ENCODE results near the gene PTPRK.

The PTPRK gene

DNA sequence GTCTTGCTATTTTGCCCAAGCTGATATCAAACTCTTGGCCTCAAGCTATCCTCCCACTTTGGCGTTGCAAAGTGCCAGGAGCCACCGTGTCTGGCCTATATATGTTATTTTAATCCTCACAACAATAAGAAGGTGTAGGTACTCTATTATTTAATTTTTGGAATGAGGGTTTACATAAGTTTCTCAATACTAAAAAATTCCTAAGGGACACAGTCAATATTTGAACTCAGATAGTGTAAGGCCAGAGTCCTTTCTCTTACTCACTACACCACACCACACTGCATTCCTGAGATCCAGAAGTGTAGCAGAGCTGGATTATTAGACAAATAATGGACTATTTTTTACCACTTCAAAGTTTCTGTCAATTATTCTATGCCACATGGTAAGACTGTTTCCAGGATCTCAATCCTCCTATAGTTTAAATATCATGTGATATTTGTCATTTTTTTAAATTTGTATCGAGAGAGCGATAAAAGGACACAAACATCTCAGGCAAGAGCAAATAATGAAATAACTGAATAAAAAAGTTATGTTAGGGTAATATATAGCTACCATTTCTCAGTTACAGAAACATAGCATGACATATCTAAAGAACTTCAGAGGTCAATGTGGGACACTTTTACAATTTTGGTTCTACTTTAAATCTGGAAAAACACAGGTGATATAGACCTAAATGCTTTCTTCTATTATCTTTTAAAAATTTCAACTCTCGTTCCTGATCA lies 457.4 kb downstream of the PTPRK start:
- TF ChIP-seq, protein P1, sequence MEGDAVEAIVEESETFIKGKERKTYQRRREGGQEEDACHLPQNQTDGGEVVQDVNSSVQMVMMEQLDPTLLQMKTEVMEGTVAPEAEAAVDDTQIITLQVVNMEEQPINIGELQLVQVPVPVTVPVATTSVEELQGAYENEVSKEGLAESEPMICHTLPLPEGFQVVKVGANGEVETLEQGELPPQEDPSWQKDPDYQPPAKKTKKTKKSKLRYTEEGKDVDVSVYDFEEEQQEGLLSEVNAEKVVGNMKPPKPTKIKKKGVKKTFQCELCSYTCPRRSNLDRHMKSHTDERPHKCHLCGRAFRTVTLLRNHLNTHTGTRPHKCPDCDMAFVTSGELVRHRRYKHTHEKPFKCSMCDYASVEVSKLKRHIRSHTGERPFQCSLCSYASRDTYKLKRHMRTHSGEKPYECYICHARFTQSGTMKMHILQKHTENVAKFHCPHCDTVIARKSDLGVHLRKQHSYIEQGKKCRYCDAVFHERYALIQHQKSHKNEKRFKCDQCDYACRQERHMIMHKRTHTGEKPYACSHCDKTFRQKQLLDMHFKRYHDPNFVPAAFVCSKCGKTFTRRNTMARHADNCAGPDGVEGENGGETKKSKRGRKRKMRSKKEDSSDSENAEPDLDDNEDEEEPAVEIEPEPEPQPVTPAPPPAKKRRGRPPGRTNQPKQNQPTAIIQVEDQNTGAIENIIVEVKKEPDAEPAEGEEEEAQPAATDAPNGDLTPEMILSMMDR (IDR thresholded peaks at IDR 0.05; ENCODE audit: insufficient read depth, missing control alignments) = no peak
- no peak for DNase-seq (ENCODE audit: insufficient read length, low spot score)
- FAIRE-seq = no peak

DNA sequence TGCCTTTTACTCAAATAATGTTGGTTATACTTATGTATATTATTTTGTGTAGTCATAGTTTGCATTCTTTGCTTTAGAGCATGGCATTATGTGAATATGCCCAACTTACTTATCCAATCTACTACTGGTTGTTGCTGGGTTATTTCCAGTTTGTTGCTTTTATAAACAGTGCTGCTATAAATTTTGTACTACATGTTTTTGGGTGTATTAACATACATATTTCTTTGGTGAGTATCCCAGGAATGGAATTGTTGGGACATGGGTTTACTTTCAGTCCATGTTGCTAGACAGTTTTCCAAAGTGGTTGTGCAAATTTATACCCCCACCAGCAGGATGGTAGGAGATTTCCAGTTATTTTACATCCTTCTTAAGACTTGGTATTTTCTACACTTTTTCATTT lies 462.5 kb downstream of the PTPRK start:
- FAIRE-seq (no peak), DNase-seq (ENCODE audit: insufficient read length, low spot score) (no peak)
- TF ChIP-seq, protein P1 (IDR thresholded peaks at IDR 0.05; ENCODE audit: insufficient read depth, missing control alignments) = no peak

DNA sequence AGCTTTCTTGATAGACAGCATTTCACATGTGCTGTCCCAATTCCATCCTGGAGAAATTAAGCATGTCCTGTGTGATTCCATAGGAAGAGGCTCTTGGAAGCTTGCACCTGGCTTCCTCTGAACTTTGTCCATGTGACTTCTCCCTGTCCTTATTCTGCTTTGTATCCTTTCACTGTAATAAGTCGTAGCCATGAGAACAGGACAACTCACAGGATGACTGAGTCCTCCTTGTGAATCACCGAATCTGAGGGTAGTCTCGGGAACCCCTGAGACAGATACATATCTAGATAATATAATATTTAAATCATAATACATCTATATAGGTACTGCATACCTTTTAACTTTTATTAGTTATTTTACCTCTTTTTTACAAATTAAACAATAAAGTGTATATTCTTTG lies 462.9 kb downstream of the PTPRK start:
- FAIRE-seq (no peak), DNase-seq (ENCODE audit: insufficient read length, low spot score) (no peak)
- TF ChIP-seq, protein P1 (IDR thresholded peaks at IDR 0.05; ENCODE audit: insufficient read depth, missing control alignments) = no peak

DNA sequence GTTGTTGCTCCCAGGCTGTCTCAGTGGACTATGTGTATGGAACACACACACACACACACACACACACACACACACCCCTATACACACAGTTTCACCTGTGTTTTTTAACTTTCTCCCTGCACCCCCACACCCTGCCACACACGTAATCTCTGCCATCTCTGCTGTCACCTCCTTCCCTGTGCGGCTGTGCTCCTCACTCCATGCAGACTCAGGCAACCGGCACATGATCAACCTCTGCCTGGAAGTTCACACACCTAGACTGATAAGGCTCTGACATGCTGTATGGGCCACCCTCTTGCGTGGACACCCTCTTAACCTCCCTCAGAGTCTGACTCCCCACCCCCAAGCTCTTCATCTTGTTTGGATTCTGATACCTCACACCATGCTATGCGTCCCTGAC lies 467.3 kb downstream of the PTPRK start:
- no peak for FAIRE-seq
- TF ChIP-seq, protein P1 (IDR thresholded peaks at IDR 0.05; ENCODE audit: insufficient read depth, missing control alignments) = no peak
- DNase-seq (ENCODE audit: insufficient read length, low spot score) = no peak

DNA sequence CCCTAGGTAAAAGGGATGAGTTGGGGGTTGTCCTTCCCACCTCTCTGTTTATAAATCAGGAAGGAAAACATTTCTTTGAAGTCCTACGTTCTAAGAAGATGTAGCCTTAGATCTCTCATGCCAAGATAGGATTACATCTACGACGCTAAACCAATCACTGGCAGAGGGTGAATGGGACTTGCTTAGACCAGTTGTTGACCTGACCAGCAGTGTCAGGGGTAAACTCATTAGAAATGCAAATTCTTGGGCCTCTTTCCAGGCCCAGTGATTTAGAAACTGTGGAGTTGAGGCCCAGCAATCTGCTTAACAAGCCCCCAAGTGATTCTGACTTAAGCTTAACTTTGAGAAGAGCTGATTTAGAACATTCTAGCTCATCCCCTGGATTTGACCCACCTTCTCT lies 472.4 kb downstream of the PTPRK start:
- DNase-seq (ENCODE audit: insufficient read length, low spot score) = no peak
- no peak for FAIRE-seq
- TF ChIP-seq, protein P1 (IDR thresholded peaks at IDR 0.05; ENCODE audit: insufficient read depth, missing control alignments) = no peak

DNA sequence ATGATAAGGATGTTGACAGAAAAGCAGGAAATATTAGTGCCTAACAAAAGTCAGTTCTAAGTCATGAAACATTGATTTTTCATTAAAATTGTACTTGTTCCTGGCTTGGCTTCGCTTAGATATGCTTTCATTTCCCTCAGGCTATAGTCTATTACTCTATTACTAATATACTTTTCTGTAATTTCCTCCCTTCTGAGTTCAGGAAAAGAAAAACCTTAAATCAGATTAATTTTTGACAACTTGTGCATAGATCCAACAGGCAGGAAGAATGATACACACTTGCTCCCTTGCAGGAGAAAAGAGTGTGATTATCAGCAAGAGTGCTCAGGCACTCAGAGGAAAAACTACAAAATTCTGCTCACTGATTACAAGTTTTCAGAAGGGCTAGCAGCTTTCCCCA lies 474.4 kb downstream of the PTPRK start:
- FAIRE-seq (no peak), DNase-seq (ENCODE audit: insufficient read length, low spot score) (no peak)

DNA sequence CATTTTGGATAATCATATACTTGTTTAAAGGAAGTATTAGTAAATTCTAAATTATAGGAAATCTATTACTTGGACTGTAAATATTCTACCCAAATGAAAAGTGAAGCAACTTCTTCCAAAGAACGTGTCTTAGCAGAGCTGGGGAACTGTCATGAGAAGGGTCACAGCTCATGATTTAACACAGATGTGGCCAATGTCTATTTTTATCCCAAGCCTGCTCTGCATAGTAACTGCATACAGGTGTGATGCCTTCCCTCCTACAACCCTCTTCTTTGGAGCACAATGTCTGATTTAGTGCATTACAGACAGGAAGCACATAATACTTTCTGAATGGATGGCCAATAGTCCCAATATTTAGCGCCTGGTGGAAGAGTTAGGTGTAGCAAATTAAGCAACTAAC lies 480.9 kb downstream of the PTPRK start:
- DNase-seq (ENCODE audit: insufficient read length, low spot score) (no peak), FAIRE-seq (no peak)
- TF ChIP-seq, protein P1 (IDR thresholded peaks at IDR 0.05; ENCODE audit: insufficient read depth, missing control alignments) = no peak

More for the DNA sequence above, 474.4 kb downstream of the PTPRK start:
- TF ChIP-seq, protein P1 (IDR thresholded peaks at IDR 0.05; ENCODE audit: insufficient read depth, missing control alignments) = no peak
